Activated naive CD4-positive, alpha-beta T cell treated with Interleukin-2 at 50 U/mL for 16 hours (primary cell): Measurements from ENCODE around the gene LPGAT1.

Experiments used
- DNase-seq: peaks from one replicate; pipeline ENCODE4 v3.0.0-alpha.2; 2020

The LPGAT1 gene

DNA sequence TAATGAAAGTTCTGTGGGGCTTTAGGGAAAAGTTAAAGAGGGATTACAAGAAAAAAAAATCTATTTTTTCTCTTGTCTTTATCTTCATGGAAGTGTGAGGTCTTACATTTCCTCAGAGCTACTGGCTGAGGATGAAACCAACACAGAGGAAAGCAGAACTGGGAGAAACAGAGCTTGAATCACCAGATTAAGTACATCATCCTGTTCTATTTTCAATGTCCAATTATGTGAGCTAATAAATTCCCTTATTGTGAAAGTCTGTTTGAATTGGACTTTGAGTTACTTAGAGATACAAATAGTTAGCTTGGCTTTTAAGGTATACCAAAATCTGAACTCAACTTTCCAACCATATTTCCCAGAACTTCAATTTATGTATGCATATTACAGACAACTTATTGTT lies 69.2 kb downstream of the LPGAT1 start:
- no peak for DNase-seq

DNA sequence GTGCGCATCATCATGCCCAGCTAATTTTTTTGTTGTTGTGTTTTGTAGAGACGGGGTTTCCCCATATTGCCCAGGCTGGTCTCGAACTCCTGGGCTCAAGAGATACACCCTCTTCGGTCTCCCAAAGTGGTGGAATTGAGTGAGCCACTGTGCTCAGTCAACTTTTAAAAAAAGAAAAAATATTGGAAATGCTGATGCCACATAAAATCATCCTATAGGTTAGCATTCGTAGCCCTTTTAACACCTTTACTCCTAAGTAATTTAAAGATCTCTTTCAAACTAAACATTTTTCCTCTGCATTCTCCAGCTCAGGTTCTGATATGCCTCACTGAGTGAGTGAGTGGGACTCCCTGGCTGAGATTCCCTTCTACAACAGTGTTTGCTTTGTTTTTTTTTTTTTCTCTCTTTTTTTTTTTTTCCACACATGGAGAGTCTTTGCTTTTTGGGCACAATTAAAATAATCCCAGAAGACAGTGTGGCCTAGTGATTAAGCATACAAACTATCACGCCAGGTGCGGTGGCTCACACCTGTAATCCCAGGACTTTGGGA lies 74.0 kb downstream of the LPGAT1 start:
- DNase-seq: no peak

DNA sequence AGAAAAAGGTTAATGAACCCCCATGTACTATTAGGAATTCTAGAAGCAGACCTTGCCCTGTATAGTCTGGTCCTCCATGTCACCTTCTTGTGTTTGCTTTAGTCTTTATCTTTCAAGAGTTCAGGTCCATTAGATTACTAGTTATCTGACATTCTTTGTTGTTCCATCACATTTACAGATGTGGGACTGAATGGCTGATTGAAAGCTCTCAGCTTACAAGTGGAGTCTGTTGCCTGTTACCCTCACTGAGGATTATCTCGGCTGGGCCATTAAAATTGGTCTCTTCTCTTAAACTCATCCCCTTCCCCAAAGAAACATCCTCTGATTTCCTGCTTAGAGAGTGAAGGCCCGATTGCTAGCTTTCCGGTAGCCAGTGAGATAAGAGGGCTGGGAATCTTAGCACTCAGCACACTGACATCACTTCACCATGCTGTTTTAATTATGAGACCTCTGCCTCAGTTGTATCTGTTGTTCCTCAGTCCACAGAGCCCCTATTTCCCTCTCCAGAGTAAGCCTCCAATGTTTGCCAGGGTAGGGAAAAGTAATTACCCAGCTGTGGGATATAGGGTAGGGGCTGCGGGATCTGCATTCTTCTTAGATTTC lies 76.8 kb downstream of the LPGAT1 start:
- DNase-seq: no peak

DNA sequence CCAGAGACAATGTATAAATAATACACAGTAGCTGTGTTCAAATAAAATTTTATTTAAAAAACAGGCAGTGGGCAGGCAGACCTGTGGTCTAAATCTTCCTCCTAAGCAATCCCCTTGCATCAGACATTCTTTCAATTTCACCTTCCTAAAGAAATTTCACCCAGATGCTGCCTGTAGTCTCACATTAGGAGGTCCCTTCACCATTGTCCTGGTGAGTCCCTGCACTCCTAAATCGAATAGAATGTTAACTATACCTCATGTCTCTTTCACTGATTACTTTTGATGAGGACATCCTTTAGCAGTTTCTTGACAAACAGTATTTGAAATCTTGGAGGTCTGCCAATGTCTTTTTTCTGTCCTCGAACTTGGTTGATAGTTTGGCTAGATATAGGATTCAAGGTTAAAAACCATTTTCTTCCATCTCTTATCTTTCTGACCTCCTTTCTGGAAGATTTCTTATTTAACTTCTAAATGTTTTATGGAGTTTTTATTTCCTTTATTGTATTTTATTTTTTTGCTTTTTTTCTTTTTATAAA lies 77.5 kb downstream of the LPGAT1 start:
- no peak for DNase-seq

DNA sequence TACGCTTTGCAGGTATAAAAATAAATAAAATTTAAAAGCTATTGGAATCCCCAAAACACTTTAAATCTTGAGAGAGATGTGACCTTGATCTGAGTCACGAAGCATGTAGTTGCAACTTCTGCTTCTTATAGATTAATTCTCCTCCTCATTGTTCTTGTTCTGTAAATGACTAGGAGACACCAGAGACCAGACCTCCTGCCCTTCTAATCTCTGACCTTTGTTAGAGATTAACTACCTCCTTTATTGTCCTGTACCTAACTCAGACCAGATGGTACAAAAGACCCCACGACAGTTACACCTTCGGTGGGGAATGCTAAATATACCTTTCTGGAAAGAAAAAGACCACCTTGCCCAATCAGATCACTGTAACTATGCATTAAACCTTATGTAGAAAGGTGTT lies 78.2 kb downstream of the LPGAT1 start:
- DNase-seq: no peak

DNA sequence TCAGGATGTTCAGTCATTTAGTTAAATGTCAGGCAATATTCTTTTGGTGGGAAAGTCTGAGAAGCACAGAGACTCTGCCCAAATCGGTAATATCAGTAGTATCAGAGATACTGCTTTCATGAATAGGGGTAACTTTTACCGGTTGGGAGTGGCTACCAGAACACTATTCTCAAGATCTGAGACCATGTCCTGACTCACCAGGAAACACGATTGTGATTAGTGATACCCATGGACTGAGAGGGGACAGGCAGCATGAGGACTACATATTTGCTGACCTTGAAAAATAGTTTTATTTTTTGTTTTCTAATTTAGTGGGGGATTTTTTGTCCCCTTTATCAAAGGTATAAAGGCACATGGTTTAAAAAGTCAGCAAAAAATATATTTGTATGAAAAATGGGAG lies 79.1 kb downstream of the LPGAT1 start:
- no peak for DNase-seq

DNA sequence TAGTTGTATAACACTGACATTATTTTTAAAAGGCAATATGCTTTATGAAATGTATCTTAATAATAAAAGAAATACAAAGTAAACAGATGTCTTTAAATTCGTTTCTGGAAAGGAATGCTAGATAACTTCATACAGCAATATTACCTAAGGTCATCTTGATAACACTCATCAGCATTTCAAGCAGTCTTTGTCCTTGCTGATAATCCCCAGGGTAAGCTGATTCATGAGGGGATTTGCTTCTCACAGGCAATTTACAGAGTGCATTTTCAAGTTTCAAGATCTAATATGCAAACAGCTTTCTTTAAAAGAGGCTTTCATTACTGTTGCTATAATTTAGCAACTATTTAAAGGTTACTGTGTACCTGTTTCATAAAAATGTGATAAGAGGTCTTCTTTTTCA lies 80.0 kb downstream of the LPGAT1 start:
- DNase-seq: no peak

DNA sequence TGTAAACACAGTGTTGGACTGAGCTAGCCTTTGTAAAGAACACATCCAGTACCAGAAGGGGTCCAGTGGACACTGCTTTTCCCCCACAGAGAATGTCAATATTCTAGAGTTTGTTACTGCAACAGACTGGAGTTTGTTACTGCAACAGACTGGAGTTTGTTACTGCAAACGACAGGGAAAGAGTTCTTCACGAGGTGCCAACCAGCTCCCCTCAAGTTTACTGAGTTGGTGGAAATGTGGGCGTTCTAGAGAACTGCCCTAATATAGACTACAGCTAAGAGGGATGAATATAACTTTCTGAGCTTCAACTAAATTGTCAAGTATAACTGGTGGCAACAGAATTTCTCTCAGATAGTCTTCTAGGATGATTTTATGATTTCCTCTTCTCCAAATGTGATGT lies 81.3 kb downstream of the LPGAT1 start:
- DNase-seq: no peak

DNA sequence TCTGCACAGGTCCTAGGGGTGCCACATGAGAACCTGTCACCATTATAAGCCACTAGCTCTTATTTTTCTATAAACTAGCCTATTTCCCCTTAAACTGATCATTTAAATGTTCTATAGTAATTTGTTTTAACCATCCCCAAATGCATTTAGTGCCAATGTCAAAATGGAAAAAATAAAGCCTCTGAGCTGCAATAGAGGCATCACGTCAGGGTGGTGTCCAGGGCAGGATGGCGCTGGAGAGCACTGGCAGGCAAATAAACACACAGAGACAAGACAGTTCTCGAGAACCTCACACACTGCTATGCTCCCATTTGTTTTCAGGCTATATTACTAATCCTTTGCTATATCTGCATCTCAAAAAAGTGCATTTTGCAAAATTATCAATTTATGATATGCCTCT lies 81.8 kb downstream of the LPGAT1 start:
- no peak for DNase-seq

DNA sequence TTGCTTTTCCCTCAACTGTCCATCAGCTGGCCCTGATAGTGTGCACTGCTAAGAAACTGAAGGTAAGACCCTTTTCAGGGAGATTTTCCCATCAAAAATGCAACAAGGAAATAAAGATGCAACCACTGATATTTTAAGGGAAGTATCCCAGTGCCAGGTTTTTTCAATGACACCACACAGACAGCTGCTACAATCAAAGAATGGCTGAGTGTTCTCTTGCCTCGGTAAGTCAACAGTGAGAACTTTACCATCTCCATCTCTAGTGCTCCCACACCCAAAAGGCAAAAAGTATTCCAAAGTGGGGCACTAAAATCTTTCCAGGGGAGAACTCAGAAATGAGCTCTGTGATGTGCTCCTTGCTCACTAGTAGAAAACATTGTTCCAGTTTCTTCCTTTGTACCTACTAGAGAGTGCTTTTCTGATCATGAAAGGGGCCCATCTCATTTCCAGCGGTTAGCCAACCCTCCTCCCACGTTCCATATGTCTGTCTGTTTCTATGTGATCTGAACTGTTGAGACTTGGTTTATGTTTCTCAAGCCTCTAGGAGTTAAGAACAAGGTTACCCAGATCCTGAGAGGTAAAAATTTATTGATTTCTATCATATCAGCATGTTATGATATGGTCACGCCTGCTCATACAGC lies 87.6 kb downstream of the LPGAT1 start:
- DNase-seq: no peak

DNA sequence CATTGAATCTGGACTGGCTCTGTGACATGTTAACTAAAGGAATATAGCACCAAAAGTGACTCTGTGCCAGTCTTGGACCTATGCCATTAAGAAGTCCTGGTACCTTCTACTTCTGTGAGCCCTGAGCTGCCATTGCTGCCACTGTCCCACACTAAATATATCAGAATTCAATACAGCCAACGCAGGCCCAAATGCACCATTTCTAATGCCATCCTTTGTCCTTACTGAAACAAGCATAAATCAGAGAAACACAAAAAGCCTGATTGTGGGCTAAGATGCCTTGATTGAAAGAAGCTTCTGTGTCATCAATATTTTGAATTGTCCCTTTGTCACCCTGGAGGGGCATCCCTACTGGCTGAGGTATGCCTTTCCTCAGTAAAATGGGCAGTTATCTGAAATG lies 88.3 kb downstream of the LPGAT1 start:
- no peak for DNase-seq

DNA sequence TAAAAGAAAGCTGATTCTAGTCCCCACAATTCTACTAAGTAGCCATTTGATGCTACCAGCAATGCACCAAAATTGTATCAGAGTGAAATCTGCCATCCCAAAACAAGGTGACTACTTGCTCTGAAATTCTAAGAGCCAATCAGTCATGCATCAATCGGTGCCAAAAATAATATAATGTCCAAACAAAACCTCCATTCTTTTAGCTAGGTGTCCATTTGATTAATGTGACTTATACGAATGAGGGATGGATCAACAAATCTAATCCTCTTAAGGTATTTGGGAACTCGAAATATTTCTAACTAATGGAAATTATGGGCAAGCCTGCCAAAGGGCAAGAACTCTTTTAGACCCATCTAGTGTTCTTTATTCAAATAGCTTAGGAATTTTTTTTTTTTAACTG lies 88.8 kb downstream of the LPGAT1 start:
- no peak for DNase-seq

DNA sequence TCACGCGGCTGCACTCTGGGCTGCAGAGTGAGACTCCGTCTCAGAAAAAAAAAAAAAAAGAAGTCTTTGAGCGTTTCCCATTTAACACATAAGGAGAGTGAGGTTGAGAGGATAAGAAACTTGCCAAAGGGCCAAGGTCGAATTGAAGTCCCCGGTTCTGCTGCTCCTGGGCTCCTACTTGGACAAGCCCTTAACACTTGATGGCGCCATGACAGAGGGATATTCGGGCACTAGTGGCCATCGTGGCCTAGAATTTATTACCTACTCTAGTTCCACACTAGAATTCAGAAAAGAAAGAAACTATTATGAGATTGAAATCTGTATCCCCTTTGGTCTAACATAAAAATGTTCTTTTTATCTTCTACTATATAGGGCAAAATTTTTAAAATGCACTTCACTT lies 89.4 kb downstream of the LPGAT1 start:
- DNase-seq: no peak

DNA sequence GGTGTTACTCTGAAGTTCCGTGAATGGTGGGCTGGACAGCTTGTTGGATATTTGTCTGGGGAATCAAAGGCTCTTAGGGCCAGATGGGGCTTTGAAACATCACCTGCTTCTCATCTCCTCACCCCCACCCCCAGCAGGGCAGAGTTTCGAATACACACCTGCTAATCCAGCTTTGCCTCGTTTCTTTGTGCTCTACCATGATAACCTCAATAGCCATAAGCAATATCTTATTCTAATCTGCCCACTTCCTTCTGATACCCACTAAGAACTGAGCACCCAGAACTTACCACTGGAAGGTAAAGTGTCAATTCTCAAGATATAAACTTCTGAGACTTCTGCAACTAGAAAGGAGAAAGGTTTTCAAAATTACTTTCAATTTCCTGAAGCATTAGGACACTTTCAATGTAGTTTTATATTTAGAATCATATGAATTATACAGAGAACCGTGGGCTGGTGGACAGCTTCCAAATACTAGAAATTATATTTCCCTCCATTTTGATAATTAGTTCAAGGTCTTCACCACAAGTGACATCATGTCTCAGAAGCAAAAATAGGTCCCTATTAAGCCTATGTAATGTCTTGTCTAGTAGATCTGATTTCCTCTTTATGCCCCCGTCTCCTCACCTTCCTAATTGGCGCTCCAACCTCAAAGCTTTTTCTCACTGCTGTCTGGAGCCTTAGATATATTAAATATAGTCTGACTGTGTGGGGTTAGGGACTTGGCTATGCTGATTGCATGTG lies 90.7 kb downstream of the LPGAT1 start:
- DNase-seq: no peak

DNA sequence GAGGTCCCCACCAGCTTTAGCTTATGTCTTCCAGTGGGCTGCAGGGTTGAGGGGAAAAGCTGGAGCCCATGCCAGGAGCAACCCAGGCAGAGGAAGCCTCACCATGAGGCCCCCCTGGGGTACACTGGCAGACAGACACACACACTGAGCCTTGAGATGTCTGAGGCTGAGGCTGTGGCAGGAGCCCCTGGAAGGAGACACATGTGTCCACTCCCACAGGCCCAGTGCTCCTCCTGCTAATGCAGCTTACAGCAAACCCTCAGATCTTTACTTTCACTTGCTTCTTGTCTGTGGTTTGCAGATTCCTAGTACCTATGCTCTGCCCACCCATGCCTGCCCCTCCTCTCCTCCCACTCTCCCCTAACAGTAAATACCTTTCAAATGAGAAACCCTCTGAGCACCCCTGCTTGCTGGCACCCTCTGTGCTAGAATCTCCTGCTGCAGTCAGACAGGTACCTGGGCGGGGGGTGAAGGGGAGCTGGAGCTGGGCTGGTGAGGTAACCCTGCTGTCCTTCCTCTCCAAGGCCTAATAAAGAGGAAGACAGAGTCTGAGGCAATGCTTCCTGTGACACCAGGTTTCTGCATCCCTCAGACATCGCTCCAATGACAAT lies 91.8 kb downstream of the LPGAT1 start:
- peak; percentile 21 for DNase-seq

DNA sequence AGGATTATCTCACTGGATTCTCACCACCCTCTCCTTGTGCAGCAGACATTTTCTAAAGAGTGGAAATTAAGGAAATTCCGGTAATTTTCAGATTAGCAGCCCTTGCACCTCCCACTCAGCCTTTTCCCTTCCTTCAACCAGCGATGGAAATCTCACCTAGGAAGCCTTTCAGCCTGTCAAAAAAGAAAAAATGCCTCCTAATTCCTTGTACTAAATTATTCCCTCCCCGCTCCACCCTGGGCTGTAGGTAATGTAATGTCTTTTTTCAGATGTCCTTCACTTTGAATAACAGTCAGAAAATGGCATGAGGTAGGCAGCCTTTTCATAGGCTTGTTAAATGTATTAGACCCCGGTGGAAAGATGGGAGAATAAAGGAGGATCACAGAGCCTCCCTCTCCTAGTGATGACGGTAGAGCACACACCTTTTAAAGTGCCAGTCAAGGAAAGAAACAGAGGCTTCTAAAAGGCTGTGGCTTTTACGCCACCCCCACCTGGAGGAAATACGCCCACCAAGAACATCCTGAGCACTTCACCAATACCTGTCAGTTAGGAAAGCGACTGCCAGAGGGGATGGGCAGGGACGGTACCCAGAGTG lies 92.4 kb downstream of the LPGAT1 start:
- no peak for DNase-seq

DNA sequence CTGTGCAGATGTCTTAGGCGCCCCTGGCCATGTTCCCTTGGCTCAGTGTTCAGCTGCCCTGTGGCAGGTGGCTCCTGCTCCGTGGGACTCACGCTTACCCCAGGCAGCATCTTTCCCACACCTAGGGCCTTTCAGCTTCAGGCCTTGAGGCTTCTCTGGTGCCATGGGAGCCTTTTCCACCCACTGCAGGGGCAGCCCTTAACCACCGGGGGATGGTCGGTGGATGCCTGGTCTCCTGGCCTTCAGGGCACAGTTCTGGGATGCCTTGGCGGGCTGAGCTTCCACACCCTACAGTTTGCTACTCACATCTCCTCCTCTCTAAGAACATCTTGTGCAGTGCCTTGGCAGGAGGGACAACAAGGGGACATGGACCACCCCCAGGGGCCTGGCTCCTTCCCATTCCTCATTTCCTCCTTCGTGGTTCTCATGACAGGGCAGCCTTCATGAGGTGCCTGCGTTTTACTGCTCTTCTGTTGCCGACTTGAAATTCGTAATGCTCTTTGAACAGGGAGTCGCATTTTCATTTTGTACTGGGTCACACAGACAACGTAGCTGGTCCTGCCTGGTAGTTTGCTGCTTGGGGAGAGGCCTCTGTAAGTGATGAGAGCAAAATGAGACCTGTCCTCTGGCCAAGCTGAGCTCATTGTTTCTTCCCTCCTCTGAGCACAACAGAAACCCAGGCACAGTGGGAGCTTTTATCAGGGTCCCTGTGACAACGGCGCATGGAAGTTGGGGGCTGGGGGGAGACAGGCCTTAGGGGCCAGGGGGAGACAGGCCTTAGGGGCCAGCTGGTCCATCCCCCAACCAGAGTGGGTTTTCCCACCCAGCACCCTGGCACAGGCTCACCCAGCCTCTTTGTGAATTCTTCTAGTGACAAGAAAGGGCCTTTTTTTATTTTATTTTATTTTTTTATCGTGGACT lies 93.2 kb downstream of the LPGAT1 start:
- no peak for DNase-seq

DNA sequence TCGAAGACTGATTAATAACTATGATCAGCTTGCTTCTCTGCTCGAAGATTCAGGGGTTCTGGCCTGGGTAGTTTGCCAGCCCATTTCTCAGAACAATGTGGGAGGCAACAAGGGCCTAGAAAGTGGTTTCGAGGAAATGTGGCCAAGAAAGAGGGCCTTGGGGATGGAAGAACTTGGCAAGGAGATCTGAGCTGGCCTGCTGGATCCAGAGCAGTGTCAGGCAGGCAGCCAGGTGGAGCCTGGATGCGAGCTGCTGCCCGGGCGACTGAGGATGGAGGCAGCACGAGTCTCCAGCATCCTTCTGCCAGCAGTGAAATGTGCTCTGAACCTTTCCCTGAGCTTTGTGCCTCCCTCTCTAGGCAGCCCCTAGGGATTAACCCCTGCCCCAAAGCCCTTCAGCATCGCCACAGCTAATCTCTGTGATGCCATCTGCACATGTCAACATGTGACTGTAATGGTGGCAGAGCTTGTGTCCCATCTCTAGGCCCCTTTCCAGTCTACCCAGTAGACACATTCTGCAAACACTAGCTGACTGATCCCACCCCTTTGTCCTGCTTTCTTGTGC lies 94.1 kb downstream of the LPGAT1 start:
- no peak for DNase-seq

DNA sequence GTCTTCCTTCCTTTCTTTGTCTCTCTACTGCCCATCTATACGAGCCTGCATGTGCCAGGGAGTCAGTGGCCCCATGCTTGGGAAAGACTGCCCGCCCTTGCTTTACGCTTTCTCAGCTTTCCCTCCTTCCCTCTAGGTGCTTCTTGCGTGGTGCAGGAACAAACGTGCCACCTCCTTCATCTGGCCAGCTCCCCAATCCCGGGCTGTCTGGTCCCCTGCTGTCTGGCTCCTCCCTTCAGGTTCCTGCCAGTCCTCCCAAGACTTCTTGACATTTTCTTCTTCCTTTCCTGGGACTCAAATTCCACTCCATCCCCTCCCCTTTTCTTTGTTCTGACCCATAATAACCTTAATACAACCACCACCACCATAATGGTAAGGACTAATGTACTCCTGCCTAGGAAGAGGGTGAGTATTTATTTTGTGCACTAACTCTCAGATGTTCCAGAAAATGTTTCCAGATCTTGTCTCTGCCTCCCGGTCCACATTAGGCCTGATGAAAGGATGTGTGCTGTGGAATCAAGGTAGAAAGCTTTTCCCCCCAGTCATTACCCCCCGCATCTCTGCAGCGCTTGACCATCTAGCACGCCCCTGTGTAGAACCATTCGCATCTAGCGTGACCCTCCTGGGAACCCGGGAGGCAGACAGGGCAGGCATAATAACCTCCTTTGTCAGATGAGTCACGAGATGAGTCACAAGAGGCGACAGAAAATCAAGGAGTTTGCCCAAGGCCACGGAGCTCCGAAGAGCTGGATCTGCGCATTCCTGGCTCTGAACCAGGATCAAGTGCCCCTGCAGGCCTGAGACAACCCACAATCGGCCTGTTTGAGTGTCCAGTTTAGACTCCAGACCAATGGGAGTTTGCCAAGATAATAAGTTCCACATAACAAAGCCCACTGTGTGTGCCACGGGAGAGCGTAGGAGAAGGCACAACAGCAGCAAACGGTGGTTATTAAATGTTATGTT lies 95.1 kb downstream of the LPGAT1 start:
- no peak for DNase-seq

DNA sequence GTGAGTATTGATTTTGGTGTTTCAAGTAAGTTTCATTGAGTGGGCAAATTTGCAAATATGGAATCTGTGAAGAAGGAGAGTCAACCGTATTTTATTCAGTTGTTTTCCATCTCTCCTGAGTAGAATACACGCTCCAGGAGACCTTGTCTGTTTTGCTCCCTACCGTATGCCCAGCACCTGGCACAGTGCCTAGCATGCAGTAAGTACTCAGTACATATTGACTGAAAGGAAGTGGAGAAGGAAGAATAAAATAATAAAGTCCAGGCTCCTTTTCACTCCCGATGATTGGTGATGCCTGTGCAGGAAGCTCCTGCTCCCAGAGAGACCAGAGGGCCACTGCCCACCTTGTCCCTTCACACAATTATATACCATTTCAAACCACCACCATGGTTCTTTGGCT lies 95.8 kb downstream of the LPGAT1 start:
- DNase-seq: no peak
